ENCODE measurements around the gene FARSB. TPM values are rescaled to one million over a fixed set of nuclear protein-coding genes. Genes with fewer than 3 reads are reported as not detected.
"Not testable (repeated sequence)": the region's sequence is repeated elsewhere in the genome, so short reads cannot be mapped to it uniquely, and the experiment has no call there.

The FARSB gene
- total RNA-seq: 10 to 100 TPM; 21.6 to 26.0 TPM

DNA sequence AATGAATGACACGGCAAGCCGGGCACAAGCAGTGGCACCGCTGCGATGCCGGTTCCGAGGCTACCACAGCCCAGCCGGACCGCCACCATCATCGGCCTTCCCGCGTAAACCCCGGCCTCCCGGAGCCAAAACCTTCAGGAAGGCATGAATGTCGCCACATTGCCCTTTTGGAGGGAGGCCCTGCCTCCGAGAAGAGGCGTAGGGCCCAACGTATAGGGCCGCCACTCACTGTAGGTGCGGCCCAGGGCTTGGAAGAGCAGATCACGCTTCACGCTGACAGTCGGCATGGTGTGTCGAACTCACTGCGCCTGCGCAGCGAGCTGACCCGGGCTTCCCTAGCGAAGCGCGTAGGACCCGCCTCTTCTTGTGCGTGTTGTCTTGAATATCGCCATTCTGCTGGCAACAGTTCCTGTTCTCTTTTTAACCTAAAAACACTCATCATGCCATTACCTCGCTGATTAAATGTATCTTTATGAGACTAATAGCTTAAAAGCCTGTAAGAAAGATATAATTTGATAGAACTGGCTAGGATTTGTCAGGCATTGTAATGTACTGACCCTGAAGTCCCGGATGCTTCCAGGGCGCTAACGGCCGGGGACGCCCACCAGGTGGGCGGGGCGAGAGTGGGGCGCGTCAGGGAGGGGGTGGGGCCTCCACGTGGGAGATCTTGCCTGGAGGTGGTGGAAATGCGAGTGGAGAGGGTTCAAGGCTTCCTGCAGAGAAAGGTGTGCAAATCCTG, at the start of gene FARSB:
FARSB (minus strand) TSS at position 306 of the 739 bp plus-strand sequence; CDS start at position 287, 19 bp downstream.
- ChIA-PET CTCF (interaction anchor here (1.0 kb wide), 1 partner anchor 15 kb away, joined by 3 read pairs; the partner anchor contains the start of gene MOGAT1), POLR2A (no interaction called here)
- Mint-ChIP-seq H3K27ac (peak within 1 kb of the TSS; percentile 99), H3K4me1 (peaks cover 41% of the 10 kb centered on the region), H3K27me3 (no peaks in the 10 kb centered on the region), H3K9me3 (no peaks in the 10 kb centered on the region), H3K4me3 (peak within 1 kb of the TSS; percentile 97), H3K36me3 (ENCODE audit: low read depth) (peaks cover 3% of the 10 kb centered on the region)
- peak; percentile 96 for DNase-seq

DNA sequence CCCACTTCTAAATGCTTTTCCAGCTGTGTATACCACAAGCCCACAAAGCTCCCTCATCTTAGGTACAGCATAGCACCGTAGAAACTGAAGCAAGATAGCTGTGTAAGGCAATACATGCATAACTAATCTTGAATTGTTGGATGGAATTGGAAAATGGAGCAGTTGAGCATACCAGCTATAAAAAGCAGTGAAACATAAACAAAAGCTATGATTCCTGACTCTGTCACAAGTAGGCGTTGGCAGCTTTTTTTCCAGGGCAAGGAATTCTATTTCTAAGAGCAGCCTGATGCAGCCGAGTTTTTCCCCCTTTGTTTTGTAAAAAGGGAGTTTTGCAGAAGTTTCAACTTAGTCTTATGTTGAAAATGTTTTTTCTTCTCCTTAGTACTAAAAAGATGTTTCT, 48.0 kb upstream of the FARSB start:
- Mint-ChIP-seq H3K27ac (no peak overlapping the region), H3K9me3 (no peaks in the 10 kb centered on the region), H3K27me3 (peaks cover 26% of the 10 kb centered on the region), H3K4me3 (no peak overlapping the region), H3K36me3 (ENCODE audit: low read depth) (no peaks in the 10 kb centered on the region), H3K4me1 (peaks cover 32% of the 10 kb centered on the region)
- DNase-seq: no peak
- CTCF ChIA-PET: interaction anchor here (1.0 to 1.3 kb wide), 2 partner anchors 11 to 231 kb away, joined by 3 to 4 read pairs; no protein-coding TSS in a partner anchor
- POLR2A ChIA-PET: interaction anchor here (0.7 kb wide), 1 partner anchor 35 kb away, joined by 5 read pairs; no protein-coding TSS in a partner anchor

DNA sequence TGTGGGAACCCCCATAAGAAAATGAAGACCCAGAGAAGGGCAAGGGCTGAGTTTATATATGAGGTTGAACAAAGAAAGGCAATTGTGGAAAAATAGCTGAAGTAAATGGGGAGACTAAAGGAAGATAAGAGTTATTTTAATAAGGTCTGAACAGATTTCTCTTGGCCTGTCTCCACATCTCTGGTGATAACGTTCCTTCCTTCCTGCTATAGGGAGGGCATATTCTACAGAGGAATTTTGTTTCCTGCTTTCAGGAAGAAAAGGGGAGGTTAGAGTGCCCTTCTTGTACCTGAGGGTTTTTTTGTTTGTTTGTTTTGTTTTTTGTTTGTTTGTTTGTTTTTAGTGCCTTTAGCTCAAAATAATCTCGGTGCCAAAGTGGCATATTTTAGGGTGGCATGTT, 47.2 kb upstream of the FARSB start:
- CTCF ChIA-PET: interaction anchor here (1.3 kb wide), 1 partner anchor 10 kb away, joined by 4 read pairs; no protein-coding TSS in a partner anchor
- no peak for DNase-seq
- H3K27me3 Mint-ChIP-seq: peaks cover 27% of the 10 kb centered on the region

DNA sequence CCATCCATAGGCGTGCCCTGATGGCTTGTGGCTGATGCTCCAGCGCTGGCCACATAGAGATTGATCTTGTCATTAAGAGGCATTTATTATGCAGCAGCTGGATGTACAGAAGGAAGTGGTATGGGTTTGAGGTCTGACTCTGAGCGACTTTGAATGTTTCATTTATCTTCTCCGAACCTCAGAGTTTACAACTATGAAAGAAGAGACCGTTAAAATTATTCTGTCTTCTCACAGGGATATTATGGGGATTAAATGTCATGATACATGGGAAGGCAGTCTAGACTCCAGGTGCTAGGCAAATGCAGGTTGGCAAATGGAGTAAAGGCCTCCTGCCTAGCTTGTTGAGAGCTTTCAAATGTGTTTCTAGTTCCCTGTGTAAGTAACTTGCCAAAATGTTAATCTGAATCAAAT, 45.8 kb upstream of the FARSB start:
- Mint-ChIP-seq H3K4me3 (peak overlapping the region; percentile 9), H3K27ac (peak overlapping the region; percentile 3), H3K4me1 (peaks cover 20% of the 10 kb centered on the region), H3K27me3 (peaks cover 25% of the 10 kb centered on the region), H3K36me3 (ENCODE audit: low read depth) (no peaks in the 10 kb centered on the region), H3K9me3 (no peaks in the 10 kb centered on the region)
- peak; percentile 47 for DNase-seq
- CTCF ChIA-PET: interaction anchor here (0.8 kb wide), 1 partner anchor 226 kb away, joined by 3 read pairs; no protein-coding TSS in a partner anchor
- POLR2A ChIA-PET: no interaction called here

More for the DNA sequence above, 47.2 kb upstream of the FARSB start:
- H3K36me3 Mint-ChIP-seq (ENCODE audit: low read depth): no peaks in the 10 kb centered on the region
- no peaks in the 10 kb centered on the region for H3K9me3 Mint-ChIP-seq
- H3K4me1 Mint-ChIP-seq: peaks cover 30% of the 10 kb centered on the region
- H3K27ac Mint-ChIP-seq: no peak overlapping the region
- POLR2A ChIA-PET: interaction anchor here (0.7 kb wide), 1 partner anchor 36 kb away, joined by 5 read pairs; no protein-coding TSS in a partner anchor
- H3K4me3 Mint-ChIP-seq: no peak overlapping the region

DNA sequence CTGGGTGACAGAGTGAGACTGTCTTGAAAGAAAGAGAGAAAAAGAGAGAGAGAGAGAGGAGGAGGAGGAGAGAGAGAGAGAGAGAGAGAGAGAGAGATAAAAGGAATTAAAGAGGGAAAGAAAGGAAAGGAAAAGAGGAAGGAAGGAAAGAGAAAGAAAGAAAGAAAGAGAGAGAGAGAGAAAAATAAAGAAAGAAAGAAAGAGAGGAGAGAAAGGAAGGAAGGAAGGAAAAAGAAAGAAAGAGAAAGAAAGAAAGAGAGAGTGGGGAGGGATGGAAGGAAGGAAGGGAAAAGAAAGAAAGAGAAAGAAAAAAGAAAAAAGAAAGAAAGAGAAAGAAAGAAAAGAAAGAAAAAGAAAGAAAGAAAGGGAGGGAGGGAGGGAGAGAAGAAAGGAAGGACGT, 45.3 kb upstream of the FARSB start:
- ChIA-PET POLR2A (no interaction called here), CTCF (interaction anchor here (0.8 to 3.2 kb wide), 2 partner anchors 11 to 226 kb away, joined by 3 to 14 read pairs; no protein-coding TSS in a partner anchor)
- no peaks in the 10 kb centered on the region for H3K36me3 Mint-ChIP-seq (ENCODE audit: low read depth)
- peaks cover 28% of the 10 kb centered on the region for H3K27me3 Mint-ChIP-seq
- H3K4me1 Mint-ChIP-seq: peaks cover 20% of the 10 kb centered on the region
- no peak for DNase-seq
- H3K9me3 Mint-ChIP-seq: no peaks in the 10 kb centered on the region
- H3K27ac Mint-ChIP-seq: no peak overlapping the region
- peak overlapping the region; percentile 15 for H3K4me3 Mint-ChIP-seq

DNA sequence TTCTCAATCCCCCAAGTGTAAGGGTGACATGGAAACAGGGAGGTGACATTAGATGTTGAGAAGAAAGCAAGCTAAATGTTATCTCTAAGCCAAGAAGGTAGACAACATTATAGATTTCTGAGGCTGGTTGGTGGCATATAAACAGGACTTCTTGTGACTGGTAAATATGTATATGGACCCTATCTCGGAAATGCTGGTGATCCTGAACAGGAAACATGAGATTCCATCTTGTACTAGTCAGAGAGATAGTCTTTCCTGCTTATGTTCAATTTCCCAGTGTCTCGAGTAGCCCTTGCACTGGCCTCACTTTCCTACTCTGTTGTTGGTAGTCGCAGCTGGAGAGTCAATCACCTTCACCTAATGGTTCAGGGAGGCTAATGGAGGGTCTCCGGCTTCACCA, 42.4 kb upstream of the FARSB start:
- no peak overlapping the region for H3K27ac Mint-ChIP-seq
- no peaks in the 10 kb centered on the region for H3K36me3 Mint-ChIP-seq (ENCODE audit: low read depth)
- H3K27me3 Mint-ChIP-seq: peaks cover 33% of the 10 kb centered on the region
- no peak overlapping the region for H3K4me3 Mint-ChIP-seq
- DNase-seq: no peak
- H3K4me1 Mint-ChIP-seq: peaks cover 26% of the 10 kb centered on the region
- no peaks in the 10 kb centered on the region for H3K9me3 Mint-ChIP-seq
- ChIA-PET POLR2A (no interaction called here), CTCF (interaction anchor here (0.6 to 3.2 kb wide), 2 partner anchors 8 to 213 kb away, joined by 3 to 14 read pairs; no protein-coding TSS in a partner anchor)

DNA sequence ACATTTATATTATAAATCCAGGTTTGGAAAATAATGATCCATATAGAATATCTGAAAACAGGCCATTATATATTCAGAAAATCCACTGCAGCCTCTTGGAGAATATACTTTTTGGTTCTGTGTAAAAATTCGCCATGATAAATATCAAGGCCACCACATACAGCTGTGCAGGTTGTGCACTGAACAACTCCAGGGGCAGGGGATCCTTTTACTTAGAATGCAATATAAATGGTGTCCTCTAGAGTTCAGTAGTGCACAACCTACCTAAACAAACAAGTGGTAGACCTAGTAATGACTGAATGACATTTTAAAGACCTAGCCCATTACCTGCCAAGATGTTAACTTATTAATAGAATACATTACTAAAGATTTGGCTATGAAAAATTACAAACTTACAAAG, 37.9 kb upstream of the FARSB start:
- H3K27me3 Mint-ChIP-seq: peaks cover 12% of the 10 kb centered on the region
- H3K27ac Mint-ChIP-seq: no peak overlapping the region
- H3K9me3 Mint-ChIP-seq: no peaks in the 10 kb centered on the region
- peaks cover 13% of the 10 kb centered on the region for H3K4me1 Mint-ChIP-seq
- H3K36me3 Mint-ChIP-seq (ENCODE audit: low read depth): no peaks in the 10 kb centered on the region
- ChIA-PET CTCF (interaction anchor here (1.1 kb wide), 1 partner anchor 245 kb away, joined by 3 read pairs; no protein-coding TSS in a partner anchor), POLR2A (no interaction called here)
- no peak overlapping the region for H3K4me3 Mint-ChIP-seq
- no peak for DNase-seq

DNA sequence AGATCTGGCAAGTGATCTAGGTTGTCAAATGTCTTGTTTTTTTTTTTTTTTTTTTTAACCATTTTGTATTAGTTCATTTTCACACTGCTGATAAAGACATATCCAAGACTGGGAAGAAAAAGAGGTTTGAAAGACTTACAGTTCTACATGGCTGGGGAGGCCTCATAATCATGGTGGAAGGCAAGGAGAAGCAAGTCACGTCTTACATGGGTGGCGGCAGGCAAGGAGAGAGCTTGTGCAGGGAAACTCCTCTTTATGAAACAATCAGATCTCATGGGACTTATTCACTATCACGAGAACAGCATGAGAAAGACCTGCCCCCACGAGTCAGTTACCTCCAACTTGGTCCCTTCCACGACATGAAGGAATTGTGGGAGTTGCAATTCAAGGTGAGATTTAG, 37.5 kb upstream of the FARSB start:
- H3K36me3 Mint-ChIP-seq (ENCODE audit: low read depth); H3K9me3 Mint-ChIP-seq; H3K4me3 Mint-ChIP-seq; DNase-seq; H3K27ac Mint-ChIP-seq; POLR2A ChIA-PET: not testable (repeated sequence)
- H3K4me1 Mint-ChIP-seq: peaks cover 13% of the 10 kb centered on the region
- CTCF ChIA-PET: interaction anchor here (1.1 kb wide), 1 partner anchor 246 kb away, joined by 3 read pairs; no protein-coding TSS in a partner anchor
- H3K27me3 Mint-ChIP-seq: peaks cover 10% of the 10 kb centered on the region

DNA sequence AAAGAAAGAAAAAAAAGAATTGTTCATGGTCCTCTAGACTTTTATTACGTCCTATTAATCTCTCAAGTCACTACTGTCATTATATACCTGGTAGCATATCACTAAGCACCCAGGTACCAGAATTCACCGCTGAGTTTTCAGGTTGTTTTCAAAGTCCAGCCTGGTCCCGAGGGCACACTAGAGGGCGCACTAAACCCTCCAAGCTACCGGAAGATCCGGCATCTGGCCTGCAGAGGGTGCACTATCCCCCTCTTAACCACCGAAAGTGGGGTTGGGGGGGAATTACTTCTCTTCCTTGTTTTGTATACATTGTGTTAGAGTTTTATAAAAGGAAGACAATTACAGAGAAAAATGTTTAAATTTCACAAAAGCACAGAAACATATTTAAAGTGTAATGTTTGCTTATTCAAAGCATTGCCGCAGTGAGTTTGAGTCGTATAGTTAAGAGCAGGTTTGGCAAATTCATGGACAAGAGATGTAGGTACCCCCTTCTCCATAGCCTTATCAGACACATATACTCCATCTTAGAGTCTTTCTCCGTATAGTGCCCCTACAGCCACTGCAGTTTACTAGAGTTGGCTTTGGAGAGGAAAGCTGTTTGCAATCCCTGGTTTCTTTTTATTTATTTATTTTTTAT, 34.8 kb upstream of the FARSB start:
- peaks cover 11% of the 10 kb centered on the region for H3K4me1 Mint-ChIP-seq
- H3K27ac Mint-ChIP-seq: no peak overlapping the region
- ChIA-PET POLR2A (interaction anchor here (0.7 kb wide), 1 partner anchor 46 kb away, joined by 3 read pairs; no protein-coding TSS in a partner anchor), CTCF (interaction anchor here (0.6 to 3.0 kb wide), 17 partner anchors 9 to 373 kb away, joined by 3 to 20 read pairs (median 4); no protein-coding TSS in a partner anchor)
- no peak overlapping the region for H3K4me3 Mint-ChIP-seq
- no peaks in the 10 kb centered on the region for H3K36me3 Mint-ChIP-seq (ENCODE audit: low read depth)
- peak; percentile 82 for DNase-seq
- H3K9me3 Mint-ChIP-seq: no peaks in the 10 kb centered on the region
- H3K27me3 Mint-ChIP-seq: peaks cover 8% of the 10 kb centered on the region

DNA sequence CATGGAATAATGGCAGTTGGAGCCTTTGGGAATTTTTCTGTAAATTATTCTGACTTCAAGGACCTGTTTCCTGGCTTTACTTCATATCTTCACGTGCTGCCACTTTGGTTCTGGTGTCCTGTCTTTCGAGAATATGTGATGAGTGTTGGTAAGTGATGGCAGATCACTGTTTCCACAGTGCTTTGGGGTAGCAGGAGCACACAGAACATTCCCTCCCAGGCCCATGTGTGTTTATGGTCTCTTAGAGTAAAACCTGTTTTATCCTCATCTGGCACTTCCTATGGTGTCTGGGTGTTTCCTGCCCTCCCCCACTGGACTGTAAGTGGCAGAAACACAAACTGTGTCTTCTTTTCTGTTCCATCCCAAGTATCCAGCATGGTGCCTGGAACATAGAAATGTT, 33.4 kb upstream of the FARSB start:
- H3K4me3 Mint-ChIP-seq: no peak overlapping the region
- H3K27me3 Mint-ChIP-seq: peaks cover 7% of the 10 kb centered on the region
- no peaks in the 10 kb centered on the region for H3K9me3 Mint-ChIP-seq
- H3K27ac Mint-ChIP-seq: no peak overlapping the region
- peaks cover 7% of the 10 kb centered on the region for H3K4me1 Mint-ChIP-seq
- ChIA-PET POLR2A (no interaction called here), CTCF (interaction anchor here (1.4 to 3.0 kb wide), 4 partner anchors 11 to 282 kb away, joined by 3 to 20 read pairs (median 11); no protein-coding TSS in a partner anchor)
- no peaks in the 10 kb centered on the region for H3K36me3 Mint-ChIP-seq (ENCODE audit: low read depth)
- no peak for DNase-seq

DNA sequence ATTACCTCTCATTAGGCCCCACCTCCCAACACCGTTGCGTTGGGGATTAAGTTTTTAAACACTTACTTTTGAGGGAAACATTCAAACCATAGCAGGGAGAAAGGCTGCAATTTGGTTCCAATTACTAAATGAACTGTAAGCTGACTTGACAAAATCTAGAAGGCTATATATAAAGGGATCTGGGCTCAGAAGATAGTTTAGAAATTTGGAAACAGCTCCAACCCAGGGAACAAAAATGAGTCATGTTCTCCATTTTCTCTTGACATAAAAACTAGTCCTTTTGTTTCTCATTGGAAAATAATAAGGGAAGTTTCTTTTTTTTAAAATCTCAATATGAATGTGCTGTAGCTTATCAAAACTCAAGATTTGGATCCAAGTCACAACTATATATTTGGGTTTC, 33.0 kb upstream of the FARSB start:
- DNase-seq: no peak
- ChIA-PET CTCF (interaction anchor here (2.7 to 3.0 kb wide), 2 partner anchors 11 to 283 kb away, joined by 8 to 14 read pairs; no protein-coding TSS in a partner anchor), POLR2A (no interaction called here)
- H3K27ac Mint-ChIP-seq: no peak overlapping the region
- H3K27me3 Mint-ChIP-seq: peaks cover 7% of the 10 kb centered on the region
- H3K9me3 Mint-ChIP-seq: no peaks in the 10 kb centered on the region
- peaks cover 7% of the 10 kb centered on the region for H3K4me1 Mint-ChIP-seq
- H3K4me3 Mint-ChIP-seq: no peak overlapping the region
- no peaks in the 10 kb centered on the region for H3K36me3 Mint-ChIP-seq (ENCODE audit: low read depth)

DNA sequence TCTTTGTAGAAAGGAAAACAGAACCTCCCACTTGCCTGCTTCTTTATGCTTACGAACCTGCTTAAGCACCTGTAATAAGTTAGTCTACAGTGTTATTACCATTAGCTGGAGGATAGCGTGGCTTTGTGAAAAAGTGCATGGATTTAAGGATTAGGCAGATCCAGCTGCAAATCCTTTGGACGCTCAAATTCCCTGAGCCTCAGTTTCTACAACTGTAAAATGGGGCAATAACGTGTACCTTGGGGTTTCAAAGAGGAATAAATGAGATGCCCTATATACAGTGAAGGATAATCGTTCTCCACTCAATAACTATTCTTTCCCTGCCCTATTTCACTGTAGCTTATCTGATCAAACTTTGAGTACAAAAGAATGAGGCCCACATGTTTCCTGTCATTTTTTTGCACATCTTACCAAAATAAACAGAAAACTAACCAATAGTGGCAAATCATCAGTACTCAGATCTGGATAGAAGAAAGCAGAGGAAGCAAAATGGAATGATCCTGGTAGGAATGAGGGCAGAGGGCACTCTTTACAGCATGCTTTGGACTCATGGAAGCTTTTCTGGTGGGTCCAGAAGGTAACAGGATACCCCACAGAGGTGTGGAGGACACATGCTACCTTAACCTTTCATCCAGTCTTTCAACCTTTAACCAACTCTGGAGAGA, 30.3 kb upstream of the FARSB start:
- H3K27me3 Mint-ChIP-seq: peaks cover 21% of the 10 kb centered on the region
- ChIA-PET POLR2A (no interaction called here), CTCF (interaction anchor here (0.6 kb wide), 1 partner anchor 64 kb away, joined by 3 read pairs; no protein-coding TSS in a partner anchor)

More for the DNA sequence above, 30.3 kb upstream of the FARSB start:
- no peak for DNase-seq
- Mint-ChIP-seq H3K4me3 (no peak overlapping the region), H3K36me3 (ENCODE audit: low read depth) (no peaks in the 10 kb centered on the region), H3K27ac (no peak overlapping the region), H3K4me1 (peaks cover 7% of the 10 kb centered on the region), H3K9me3 (no peaks in the 10 kb centered on the region)

Data from activated CD4-positive, alpha-beta T cell treated with anti-CD3 and anti-CD28 coated beads, Interleukin-2, amount 10 ng/mL, durations not matched to agents 7 days and 5 days (primary cell).